HepG2 (cell line): ENCODE results near the gene ETF1. TPM values are rescaled to one million over a fixed set of nuclear protein-coding genes. Genes with fewer than 3 reads are reported as not detected.

Experiments
- ATAC-seq: fragments of 200-7000 bp; cut with Tn5 transposase; 3 replicates; pipeline ENCODE4 v1.9.1; 2020; ENCODE audit warnings: mild to moderate bottlenecking, moderate library complexity
- BruUV-seq: library from RNA; stranded (reverse); fragments of 400-500 nt; replicated peaks from 2 replicates; lab custom pipeline; 2021; lab: Mats Ljungman, UMichigan
- CTCF ChIA-PET: fragments of 300-600 bp; formaldehyde crosslinking; extraction: SDS; loops from one replicate; lab custom pipeline; 2021; ENCODE audit warnings: low total read pairs, inconsistent platforms, low intra/inter-chr PET ratio; lab: Yijun Ruan, JAX
- POLR2A ChIA-PET: fragments of 350-600 bp; sonication (Branson Sonifier 250); formaldehyde crosslinking; loops from one replicate; lab custom pipeline; 2020; ENCODE audit warnings: antibody characterized with exemption, inconsistent platforms; lab: Yijun Ruan, JAX
- DNase-seq: peaks from one replicate; pipeline ENCODE4 v3.0.0-alpha.2; 2015; ENCODE audit warnings: low spot score
- FAIRE-seq: peaks from 3 replicates; lab custom pipeline; 2011; peaks lifted over from hg19 to GRCh38; lab: Jason Lieb, UNC
- H2AFZ ChIP-seq: one replicate; pipeline ENCODE4 v1.6.1; 2011; ENCODE audit warnings: low read length, inconsistent platforms
- H3K27ac ChIP-seq: fragments of 300-600 bp; 3 replicates; pipeline ENCODE4 v1.8.0; 2011; ENCODE audit warnings: mixed run types, mild to moderate bottlenecking, mixed read lengths, low read length, inconsistent platforms; ENCODE audit not compliant: insufficient read depth; ENCODE audit errors: extremely low read length
- H3K27me3 ChIP-seq, 2 experiments: fragments of 200-600 bp in 1 of 2; 2 replicates in 1 of 2; 3 replicates in 1 of 2; pipeline versions ENCODE4 v1.6.0 to v1.8.0; 2011; ENCODE audit warnings: low read length in 2 of 2, mild to moderate bottlenecking in 2 of 2, moderate library complexity in 2 of 2, inconsistent platforms in 1 of 2; ENCODE audit not compliant: insufficient read depth in 2 of 2, control insufficient read depth in 1 of 2
- H3K36me3 ChIP-seq, 2 experiments: fragments of 200-600 bp in 1 of 2; replicated peaks in 1 of 2; 2 replicates in 1 of 2; 3 replicates in 1 of 2; pipeline versions ENCODE4 v1.5.1 to v1.8.0; 2011; ENCODE audit warnings: low read length in 2 of 2, inconsistent platforms in 1 of 2; ENCODE audit not compliant: insufficient read depth in 2 of 2, control insufficient read depth in 1 of 2
- H3K4me1 ChIP-seq: 2 replicates; pipeline ENCODE4 v1.5.1; 2012; ENCODE audit warnings: low read length, inconsistent platforms; ENCODE audit not compliant: insufficient read depth
- H3K4me2 ChIP-seq: 2 replicates; pipeline ENCODE4 v1.6.0; 2011; ENCODE audit warnings: low read depth, low read length, inconsistent platforms
- H3K4me3 ChIP-seq, 3 experiments: fragments of 200-600 bp in 1 of 3; sonication (generic), shearing (Covaris generic) in 1 of 3; replicated peaks in 1 of 3; 2 replicates each; pipeline ENCODE4 v1.5.1; 2011 to 2016; ENCODE audit warnings: low read length in 3 of 3, inconsistent platforms in 2 of 3, low read depth in 2 of 3, mild to moderate bottlenecking in 2 of 3, control low read depth in 1 of 3, mixed read lengths in 1 of 3; ENCODE audit not compliant: insufficient read depth in 1 of 3
- H3K79me2 ChIP-seq: one replicate; pipeline ENCODE4 v1.6.1; 2011; ENCODE audit warnings: low read length, inconsistent platforms; ENCODE audit not compliant: insufficient read depth
- H3K9ac ChIP-seq: 2 replicates; pipeline ENCODE4 v1.6.0; 2011; ENCODE audit warnings: mild to moderate bottlenecking, low read depth, low read length, inconsistent platforms; ENCODE audit not compliant: insufficient read depth
- H3K9me3 ChIP-seq: 2 replicates; pipeline ENCODE4 v1.5.1; 2012; ENCODE audit warnings: mild to moderate bottlenecking, low read length
- H4K20me1 ChIP-seq: 2 replicates; pipeline ENCODE4 v1.6.0; 2011; ENCODE audit warnings: inconsistent platforms, mild to moderate bottlenecking, low read length, moderate library complexity; ENCODE audit not compliant: insufficient read depth
- ATF4 ChIP-seq, 2 experiments: fragments of 450-650 bp in 1 of 2; sonication (generic) in 1 of 2; formaldehyde crosslinking; IDR thresholded peaks; 2 replicates each; pipeline versions ENCODE4 v1.5.0 to v1.8.0; 2020 to 2022; ENCODE audit warnings: mild to moderate bottlenecking in 1 of 2, missing genetic modification reagents in 1 of 2
- HDAC6 ChIP-seq: fragments of 200-600 bp; sonication (generic); IDR thresholded peaks from 2 replicates; pipeline ENCODE4 v1.7.0; 2017; ENCODE audit warnings: mild to moderate bottlenecking, antibody characterized with exemption, low read length, low read depth
- MYNN ChIP-seq: sonication (generic); formaldehyde crosslinking; IDR thresholded peaks from 2 replicates; pipeline ENCODE4 v1.4.0; 2020; ENCODE audit warnings: mild to moderate bottlenecking, low read depth, missing genetic modification reagents
- POLR2G ChIP-seq: fragments of 200-400 bp; formaldehyde crosslinking; IDR thresholded peaks from 2 replicates; pipeline ENCODE4 v1.6.1; 2018; ENCODE audit warnings: mild to moderate bottlenecking, low read depth, low read length, moderate library complexity
- ZMAT5 ChIP-seq: sonication (generic); formaldehyde crosslinking; IDR thresholded peaks from 2 replicates; pipeline ENCODE4 v1.5.0; 2020; ENCODE audit warnings: mild to moderate bottlenecking, low read depth, missing genetic modification reagents, borderline replicate concordance
- ZNF674 ChIP-seq: sonication (generic); formaldehyde crosslinking; IDR thresholded peaks from 2 replicates; pipeline ENCODE4 v1.5.0; 2020; ENCODE audit warnings: low read depth, mild to moderate bottlenecking, missing genetic modification reagents
- WGBS: methylation state at CpG from one replicate; pipeline ENCODE4 v1.1.6; 2017; ENCODE audit warnings: low lambda C conversion rate; 5-methylcytosine and 5-hydroxymethylcytosine counted together
- in situ Hi-C: cut with HindIII; loops from 2 replicates; pipeline ENCODE4 v1.10.0; 2017; ENCODE audit warnings: low pct_unique_long_range_greater_than_20kb; ENCODE audit not compliant: extremely low pct_ligation_motif_present
- intact Hi-C: fragments of 100-400 bp; cut with micrococcal nuclease; formaldehyde crosslinking; loops from one replicate; pipeline ENCODE4 v1.10.0; 2022; ENCODE audit not compliant: unreplicated experiment
- polyA plus RNA-seq, 8 experiments: library from polyadenylated mRNA; depleted of rRNA in 3 of 8; stranded (reverse) in 7 of 8; unstranded in 1 of 8; fragments of >200 nt; fragmentation: Illumina TruSeq in 4 of 8; extraction: Trizol in 4 of 8; gene quantifications; 2 replicates each; pipeline versions ENCODE4 v1.2.1 to v1.2.3, GENCODE V29; 2011 to 2016; ENCODE audit warnings: low read depth in 4 of 8, missing spikeins in 1 of 8, mixed read lengths in 1 of 8; ENCODE audit not compliant: insufficient read depth in 1 of 8
- total RNA-seq, 5 experiments: library from RNA; depleted of rRNA; stranded (reverse); fragments of >200 nt; fragmentation: Illumina TruSeq; extraction: Trizol; gene quantifications; 2 replicates each; pipeline ENCODE4 v1.2.3, GENCODE V29; 2016; ENCODE audit warnings: low read depth in 1 of 5

Gene ETF1
- total and polyA plus RNA-seq, 2 of the 13 experiments (the other 11 are each of a cell fraction or from before 2014, with no cell fraction given) = 52.1 to 184 TPM

GRCh38 chr5:138549414-138549813 lies 6.4 kb upstream of the ETF1 start (continued):
- TF ChIP-seq ZMAT5 (no peak), HDAC6 (no peak), MYNN (no peak)

GRCh38 chr5:138545919-138546562 lies 3.0 kb upstream of the ETF1 start:
- peaks cover 10% of the 10 kb centered on the region for H4K20me1 ChIP-seq
- H3K9ac ChIP-seq = peak overlapping the region; percentile 27; the same call in 1 of the 2 replicates
- in situ Hi-C loops (no loop called here), intact Hi-C loops (loop anchor here (10.0 kb wide), 1 partner anchor 211 kb away; the partner anchor contains the start of genes CDC25C and FAM53C)
- FAIRE-seq = no peak
- no peak for ATAC-seq
- H3K4me1 ChIP-seq = peaks cover 47% of the 10 kb centered on the region
- H3K9me3 ChIP-seq = no peaks in the 10 kb centered on the region
- no TSS peak for BruUV-seq
- H3K4me3 ChIP-seq = no peak overlapping the region; a peak in 1 of 6 replicates
- no peak for DNase-seq
- no peak overlapping the region for H2AFZ ChIP-seq
- H3K79me2 ChIP-seq = peaks cover 69% of the 10 kb centered on the region
- WGBS = 80% methylated on average over 6 of the region's 6 CpGs
- TF ChIP-seq ATF4 (CRISPR knock-in tag; IDR thresholded peaks at IDR 0.05) = peak in 1 of 2 experiments; percentile 60; a peak in 1 of 4 replicates
- TF ChIP-seq ZNF674 (CRISPR knock-in tag) = no peak
- 0 out of 2 replicates have a peak, but pooled peaks have one; percentile 1 for TF ChIP-seq POLR2G
- ChIA-PET POLR2A (interaction anchor here (1.4 to 4.1 kb wide), 2 partner anchors 9 to 81 kb away, joined by 4 to 33 read pairs; partner anchors contain the start of gene EGR1), CTCF (no interaction called here)
- H3K27ac ChIP-seq = peak overlapping the region; percentile 4
- no peaks in the 10 kb centered on the region; a peak in 1 of 5 replicates for H3K27me3 ChIP-seq
- peak overlapping the region; percentile 96 for H3K4me2 ChIP-seq
- H3K36me3 ChIP-seq = no peaks in the 10 kb centered on the region
